Heart left ventricle (tissue), 16 donors: ENCODE data around the gene SLC7A6. TPM values are rescaled to one million over a fixed set of nuclear protein-coding genes. Genes with fewer than 3 reads are reported as not detected.

Experiments
- ATAC-seq, 4 donors: fragments of 200-7000 bp; cut with Tn5 transposase; one replicate each; pipeline ENCODE4 v1.9.1; 2020 to 2022; ENCODE audit warnings: moderate library complexity in 4 of 4, mild to moderate bottlenecking in 3 of 4, moderate number of reproducible peaks in 1 of 4
- DNase-seq, 5 donors: peaks; one replicate each; pipeline ENCODE4 v3.0.0-alpha.2; 2020
- H3K27ac ChIP-seq, 12 donors: fragments of 200-600 bp; sonication (generic) in 4 of 12; one replicate each; pipeline versions ENCODE4 v1.5.0 to v1.8.0; 2016 to 2022; ENCODE audit warnings: mild to moderate bottlenecking in 2 of 12
- H3K27me3 ChIP-seq, 9 donors: fragments of 200-600 bp; sonication (generic) in 2 of 9; one replicate each; pipeline versions ENCODE4 v1.5.1 to v1.8.0; 2016 to 2022; ENCODE audit warnings: mild to moderate bottlenecking in 3 of 9
- H3K36me3 ChIP-seq, 9 donors: fragments of 200-600 bp; sonication (generic) in 2 of 9; one replicate each; pipeline versions ENCODE4 v1.5.0 to v1.8.0; 2018 to 2022; ENCODE audit warnings: mild to moderate bottlenecking in 2 of 9
- H3K4me1 ChIP-seq, 12 donors: fragments of 200-600 bp; sonication (generic) in 4 of 12; one replicate each; pipeline versions ENCODE4 v1.5.0 to v1.8.0; 2016 to 2022; ENCODE audit warnings: mild to moderate bottlenecking in 3 of 12
- H3K4me3 ChIP-seq, 12 donors: fragments of 200-600 bp; sonication (generic) in 4 of 12; one replicate each; pipeline versions ENCODE4 v1.5.0 to v1.8.0; 2017 to 2022; ENCODE audit warnings: mild to moderate bottlenecking in 9 of 12, moderate library complexity in 4 of 12
- H3K9me3 ChIP-seq, 12 donors: fragments of 200-600 bp; sonication (generic) in 4 of 12; one replicate each; pipeline versions ENCODE4 v1.5.0 to v1.8.0; 2016 to 2022; ENCODE audit warnings: mild to moderate bottlenecking in 1 of 12
- CTCF ChIP-seq, 12 donors: fragments of 200-600 bp; sonication (generic) in 4 of 12; IDR thresholded peaks; one replicate each; pipeline versions ENCODE4 v1.5.0 to v1.8.0; 2018 to 2022; ENCODE audit warnings: antibody characterized with exemption in 12 of 12, mild to moderate bottlenecking in 5 of 12
- POLR2A ChIP-seq, 2 donors: fragments of 450-650 bp; IDR thresholded peaks; one replicate each; pipeline ENCODE4 v1.6.1; 2017; ENCODE audit warnings: antibody characterized with exemption in 2 of 2, mild to moderate bottlenecking in 2 of 2, moderate library complexity in 2 of 2
- WGBS, 4 donors: extraction: QIAGEN DNeasy Blood & Tissue Kit in 2 of 4; methylation state at CpG; one replicate each; pipeline versions ENCODE4 v1.1.5 to v1.1.7; 2013 to 2018; 5-methylcytosine and 5-hydroxymethylcytosine counted together
- intact Hi-C, 10 donors: fragments of 100-400 bp; cut with DNase I; formaldehyde crosslinking; loops; one replicate each; pipeline versions ENCODE4 v1.11.1 to v1.14.2; 2022
- microRNA-seq, 4 donors: library from miRNA; unstranded; fragments of <30 nt; microRNA quantifications; one replicate each; pipeline versions ENCODE4 to v1.2.0, GENCODE V29; 2017 to 2020
- polyA plus RNA-seq, 2 donors: library from polyadenylated mRNA; stranded (reverse); fragments of 200-250 nt; gene quantifications; one replicate each; pipeline ENCODE4 v1.2.3, GENCODE V29; 2013
- total RNA-seq, 9 donors: library from RNA; depleted of rRNA in 2 of 9; stranded (reverse); fragments of >200 nt in 2 of 9; fragmentation: NEBNext Ultra II Directional in 3 of 9; extraction: Animal tissue kit (Norgen Biotek cat#: 25700) in 3 of 9; gene quantifications; one replicate each; pipeline versions ENCODE4 v1.1.0 to v1.2.4, GENCODE V29; 2016 to 2023
- donor health status: ischemic (EF 13 %, LVEDD 7.1; RV severe dilation, severe dysfunction).
- donor health status: healthy with polysubstance abuse.
- donor health status: DM: no; HTN: yes; CAD: no.
- donor health status: DM: no; HTN: no; CAD: no.
- donor health status: ischemic (EF 25% LVEDD 6.9; RV normal size, moderate dysfunction).
- donor health status: ischemic (EF 25% LVEDD 5.7; RV mildly dilated, moderate dysfunction).
- donor health status: healthy.
- donor health status: DM: yes; HTN: yes; CAD: no.
- donor health status: ischemic (EF 35%, LVEDD 5.7; RV mildly dilated, moderate dysfunction).
- donor health status: nonischemic (EF 11% LVEDD 7.7; RV severe dilation, severe dysfunction).
- donor health status: DM: yes; HTN: yes; CAD: no.
- donor health status: PGD.
- donor health status: ischemic (EF 29% LVEDD 5.4; RV normal size, mild dysfunction).
- donor health status: nonischemic (EF 23%, LVEDD 6.1; RV moderate dilation, normal function).

The SLC7A6 gene
- total and polyA plus RNA-seq, 11 donors, result 32.7 to 76.0 (median 45.6) TPM

- intact Hi-C loops, result no loop called here
- H3K4me3 ChIP-seq, result no peak overlapping the region
- H3K36me3 ChIP-seq, result peaks cover 0 to 100% (median 92%) of the 10 kb centered on the region in 9 donors
- ATAC-seq (no peak), DNase-seq (no peak)
- no peak for TF ChIP-seq POLR2A (IDR thresholded peaks at IDR 0.05)
- no peak for TF ChIP-seq CTCF (IDR thresholded peaks at IDR 0.05)
- H3K9me3 ChIP-seq, result no peaks in the 10 kb centered on the region
- 82 to 92% (median 87%) methylated on average over 10 of the region's 10 CpGs for WGBS, 4 donors
- H3K27me3 ChIP-seq, result no peaks in the 10 kb centered on the region
- peaks cover 0 to 10% (median 3%) of the 10 kb centered on the region in 12 donors for H3K4me1 ChIP-seq
- no peak overlapping the region for H3K27ac ChIP-seq
These were observed 85.6 kb downstream of the SLC7A6 start for GRCh38 chr16:68349838-68350410.

GRCh38 chr16:68350813-68351350, 86.6 kb downstream of the SLC7A6 start:
- no peak overlapping the region for H3K27ac ChIP-seq
- no peaks in the 10 kb centered on the region for H3K27me3 ChIP-seq
- DNase-seq (no peak), ATAC-seq (no peak)
- no peak overlapping the region for H3K4me3 ChIP-seq
- TF ChIP-seq POLR2A (IDR thresholded peaks at IDR 0.05), result no peak
- H3K9me3 ChIP-seq, result no peaks in the 10 kb centered on the region
- intact Hi-C loops, result no loop called here
- peaks cover 0 to 8% (median under 1%) of the 10 kb centered on the region in 12 donors for H3K4me1 ChIP-seq
- peaks cover 0 to 100% (median 96%) of the 10 kb centered on the region in 9 donors for H3K36me3 ChIP-seq
- WGBS, 4 donors, result 88 to 95% (median 91%) methylated on average over 10 of the region's 10 CpGs

Small RNA genes within 50 kb of the gene (microRNA-seq; reads per million reads assigned to microRNA genes)
- 0 reads per million in 4 donors for gene MIR6773

Other genes with a start within 250 kb of the SLC7A6 start
- gene DPEP2NB, start 248.6 kb upstream of the SLC7A6 start, total RNA-seq, result not detected
- gene DPEP2NB, start 248.6 kb upstream of the SLC7A6 start, polyA plus RNA-seq, result not detected
- gene DDX28, start 241.3 kb upstream of the SLC7A6 start, total RNA-seq, result 10 to 100 TPM in 2 of 9 donors, 1 to 10 TPM in 7; 4.4 to 11.9 (median 8.8) TPM
- 10 to 100 TPM in 1 of 2 donors, 1 to 10 TPM in 1; 8.3 to 10.7 TPM for gene DDX28, start 241.3 kb upstream of the SLC7A6 start, polyA plus RNA-seq
- gene DUS2, start 241.2 kb upstream of the SLC7A6 start, total RNA-seq, result 10 to 100 TPM in 1 of 9 donors, 1 to 10 TPM in 8; 3.8 to 11.5 (median 7.2) TPM
- gene DUS2, start 241.2 kb upstream of the SLC7A6 start, polyA plus RNA-seq, result 10 to 100 TPM in 1 of 2 donors, 1 to 10 TPM in 1; 4.5 to 10.4 TPM
- 10 to 100 TPM; 20.6 to 35.1 (median 28.8) TPM for gene NFATC3, start 179.2 kb upstream of the SLC7A6 start, total RNA-seq
- 10 to 100 TPM in 1 of 2 donors, 1 to 10 TPM in 1; 5.9 to 12.1 TPM for gene NFATC3, start 179.2 kb upstream of the SLC7A6 start, polyA plus RNA-seq
- 1 to 10 TPM in 2 of 9 donors, under 1 TPM in 6, not detected in 1; 0.15 to 1.9 (median 0.63) TPM for gene ESRP2, start 28.4 kb upstream of the SLC7A6 start, total RNA-seq
- under 1 TPM; 0.30 to 0.33 TPM for gene ESRP2, start 28.4 kb upstream of the SLC7A6 start, polyA plus RNA-seq
- gene PLA2G15, start 19.2 kb upstream of the SLC7A6 start, total RNA-seq, result 10 to 100 TPM; 27.3 to 68.0 (median 45.4) TPM
- gene PLA2G15, start 19.2 kb upstream of the SLC7A6 start, polyA plus RNA-seq, result 10 to 100 TPM; 25.8 to 66.6 TPM
- gene SLC7A6OS, start 46.4 kb downstream of the SLC7A6 start, total RNA-seq, result 10 to 100 TPM in 6 of 9 donors, 1 to 10 TPM in 3; 8.1 to 16.2 (median 11.2) TPM
- gene SLC7A6OS, start 46.4 kb downstream of the SLC7A6 start, polyA plus RNA-seq, result 1 to 10 TPM; 9.6 to 9.9 TPM
- 10 to 100 TPM; 21.9 to 34.0 (median 30.7) TPM for gene PRMT7, start 46.5 kb downstream of the SLC7A6 start, total RNA-seq
- gene PRMT7, start 46.5 kb downstream of the SLC7A6 start, polyA plus RNA-seq, result 10 to 100 TPM; 21.0 to 37.4 TPM
- gene SMPD3, start 184.0 kb downstream of the SLC7A6 start, total RNA-seq, result 10 to 100 TPM in 1 of 9 donors, 1 to 10 TPM in 2, under 1 TPM in 3, not detected in 3; 0.10 to 14.4 (median 1.5) TPM
- gene SMPD3, start 184.0 kb downstream of the SLC7A6 start, polyA plus RNA-seq, result under 1 TPM; 0.07 to 0.15 TPM